HCEC 1CT (cell line): ENCODE measurements around the gene TNFRSF8.

Experiments used
- DNase-seq: peaks from one replicate; pipeline ENCODE4 v3.0.0-alpha.2; 2017

The TNFRSF8 gene

GRCh38 chr1:12123172-12123571 lies 60.1 kb downstream of the TNFRSF8 start:
- DNase-seq = no peak

GRCh38 chr1:12124693-12125421 lies 61.8 kb downstream of the TNFRSF8 start:
- peak; percentile 42 for DNase-seq

GRCh38 chr1:12125422-12126355 lies 62.6 kb downstream of the TNFRSF8 start:
- no peak for DNase-seq

GRCh38 chr1:12126781-12127180 lies 63.7 kb downstream of the TNFRSF8 start:
- no peak for DNase-seq

- no peak for DNase-seq
These were observed 64.2 kb downstream of the TNFRSF8 start for GRCh38 chr1:12127206-12127810.

- no peak for DNase-seq
These were observed 65.0 kb downstream of the TNFRSF8 start for GRCh38 chr1:12128120-12128519.

GRCh38 chr1:12129624-12130023 lies 66.5 kb downstream of the TNFRSF8 start:
- DNase-seq = no peak

GRCh38 chr1:12130466-12131130 lies 67.5 kb downstream of the TNFRSF8 start:
- DNase-seq = no peak

- DNase-seq = peak; percentile 34
These were observed 69.0 kb downstream of the TNFRSF8 start for GRCh38 chr1:12132078-12132477.

- DNase-seq = no peak
These were observed 71.6 kb downstream of the TNFRSF8 start for GRCh38 chr1:12134716-12135115.

- no peak for DNase-seq
These were observed 72.5 kb downstream of the TNFRSF8 start for GRCh38 chr1:12135612-12136011.

- no peak for DNase-seq
These were observed 74.0 kb downstream of the TNFRSF8 start for GRCh38 chr1:12136916-12137610.

GRCh38 chr1:12138196-12139168 lies 75.4 kb downstream of the TNFRSF8 start:
- no peak for DNase-seq

- no peak for DNase-seq
These were observed 76.9 kb downstream of the TNFRSF8 start for GRCh38 chr1:12140016-12140415.

- no peak for DNase-seq
These were observed 77.5 kb downstream of the TNFRSF8 start for GRCh38 chr1:12140515-12141162.

GRCh38 chr1:12141163-12141850 lies 78.2 kb downstream of the TNFRSF8 start:
- no peak for DNase-seq

- no peak for DNase-seq
These were observed 79.2 kb downstream of the TNFRSF8 start for GRCh38 chr1:12142141-12142823.

- DNase-seq = no peak
These were observed 80.0 kb downstream of the TNFRSF8 start for GRCh38 chr1:12142891-12143630.
